K562 (cell line): ENCODE data around the gene HOXD1. TPM values are rescaled to one million over a fixed set of nuclear protein-coding genes. Genes with fewer than 3 reads are reported as not detected.

ENCODE experiments used
- ATAC-seq: fragments of 200-7000 bp; cut with Tn5 transposase; 3 replicates; pipeline ENCODE4 v1.9.1; 2020; ENCODE audit warnings: moderate library complexity
- BruUV-seq: library from RNA; stranded (reverse); fragments of 400-500 nt; replicated peaks from 2 replicates; lab custom pipeline; 2021; lab: Mats Ljungman, UMichigan
- CTCF ChIA-PET: fragments of 300-600 bp; formaldehyde crosslinking; extraction: SDS; loops from one replicate; lab custom pipeline; 2021; ENCODE audit warnings: low intra/inter-chr PET ratio; lab: Yijun Ruan, JAX
- POLR2A ChIA-PET: fragments of 300-600, 350-650 bp; sonication (Branson Sonifier 250); formaldehyde crosslinking; extraction: SDS; loops from one replicate; lab custom pipeline; 2021; ENCODE audit warnings: antibody characterized with exemption, inconsistent platforms; lab: Yijun Ruan, JAX
- DNase-seq, 4 experiments: peaks; one replicate each; pipeline versions ENCODE4 v3.0.0 to v3.0.0-alpha.2; 2011 to 2018; ENCODE audit warnings: low spot score in 3 of 4, mixed read lengths in 3 of 4; ENCODE audit errors: extremely low read depth in 1 of 4
- FAIRE-seq: peaks from 2 replicates; lab custom pipeline; 2011; peaks lifted over from hg19 to GRCh38; lab: Jason Lieb, UNC
- H2AFZ ChIP-seq: 2 replicates; pipeline ENCODE4 v1.6.0; 2011; ENCODE audit warnings: low read depth, low read length, control low read depth, inconsistent platforms
- H3K27ac ChIP-seq: fragments of 200-600 bp; 3 replicates; pipeline ENCODE4 v1.8.0; 2011; ENCODE audit warnings: low read depth, mild to moderate bottlenecking, control low read depth, inconsistent platforms, low read length, moderate library complexity, mixed read lengths; ENCODE audit errors: extremely low read depth
- H3K27me3 ChIP-seq, 2 experiments: fragments of 300-600 bp in 1 of 2; 2 replicates in 1 of 2; 3 replicates in 1 of 2; pipeline versions ENCODE4 v1.6.0 to v1.8.0; 2011; ENCODE audit warnings: inconsistent platforms in 2 of 2, low read length in 2 of 2, mild to moderate bottlenecking in 1 of 2, mixed read lengths in 1 of 2, moderate library complexity in 1 of 2; ENCODE audit not compliant: control insufficient read depth in 2 of 2, insufficient read depth in 2 of 2
- H3K36me3 ChIP-seq: fragments of 300-600 bp; 3 replicates; pipeline ENCODE4 v1.8.0; 2011; ENCODE audit warnings: mild to moderate bottlenecking, low read length, inconsistent platforms; ENCODE audit not compliant: control insufficient read depth, insufficient read depth
- H3K4me1 ChIP-seq, 2 experiments: fragments of 200-600 bp in 1 of 2; replicated peaks in 1 of 2; 2 replicates in 1 of 2; 3 replicates in 1 of 2; pipeline versions ENCODE4 v1.5.1 to v1.8.0; 2011; ENCODE audit warnings: inconsistent platforms in 2 of 2, low read length in 2 of 2, mild to moderate bottlenecking in 1 of 2, mixed read lengths in 1 of 2, moderate library complexity in 1 of 2; ENCODE audit not compliant: control insufficient read depth in 2 of 2, insufficient read depth in 2 of 2
- H3K4me2 ChIP-seq: 2 replicates; pipeline ENCODE4 v1.6.1; 2011; ENCODE audit warnings: low read length, control low read depth, inconsistent platforms, mixed read lengths; ENCODE audit not compliant: insufficient read depth
- H3K4me3 ChIP-seq: fragments of 200-600 bp; sonication (generic), shearing (Covaris generic); 2 replicates; pipeline ENCODE4 v1.5.1; 2016; ENCODE audit warnings: control low read depth, inconsistent platforms
- H3K79me2 ChIP-seq: fragments of 200-600 bp; 3 replicates; pipeline ENCODE4 v1.8.0; 2011; ENCODE audit warnings: low read length, inconsistent platforms; ENCODE audit not compliant: control insufficient read depth, insufficient read depth
- H3K9ac ChIP-seq, 2 experiments: 2 replicates each; pipeline versions ENCODE4 v1.6.0 to v1.6.1; 2011; ENCODE audit warnings: low read depth in 2 of 2, low read length in 2 of 2, control low read depth in 1 of 2, inconsistent platforms in 1 of 2, mild to moderate bottlenecking in 1 of 2, mixed read lengths in 1 of 2; ENCODE audit not compliant: insufficient read depth in 1 of 2
- H3K9me1 ChIP-seq: one replicate; pipeline ENCODE4 v1.6.0; 2011; ENCODE audit warnings: inconsistent platforms, mild to moderate bottlenecking, low read length, moderate library complexity; ENCODE audit not compliant: control insufficient read depth, insufficient read depth
- H3K9me3 ChIP-seq: replicated peaks from 2 replicates; pipeline ENCODE4 v1.5.1; 2011; ENCODE audit warnings: low read depth, low read length, inconsistent platforms; ENCODE audit not compliant: control insufficient read depth, insufficient read depth
- H4K20me1 ChIP-seq: replicated peaks from 2 replicates; pipeline ENCODE4 v1.6.1; 2011; ENCODE audit warnings: low read length, inconsistent platforms, mixed read lengths; ENCODE audit not compliant: control insufficient read depth, insufficient read depth
- GTF2F1 ChIP-seq: IDR thresholded peaks from 2 replicates; pipeline ENCODE4 v1.6.1; 2011; ENCODE audit warnings: low read depth, low read length, improper control_type of control experiment
- MBD2 ChIP-seq: sonication (generic); IDR thresholded peaks from 2 replicates; pipeline ENCODE4 v1.6.1; 2016; ENCODE audit warnings: low read depth, borderline replicate concordance
- MYNN ChIP-seq, 2 experiments: sonication (generic); formaldehyde crosslinking in 1 of 2; IDR thresholded peaks; 2 replicates each; pipeline versions ENCODE4 v1.5.0 to v1.6.1; 2016 to 2020; ENCODE audit warnings: antibody characterized with exemption in 1 of 2, missing genetic modification reagents in 1 of 2
- ZNF124 ChIP-seq: sonication (generic); formaldehyde crosslinking; IDR thresholded peaks from 2 replicates; pipeline ENCODE4 v1.8.1; 2022; ENCODE audit warnings: missing genetic modification reagents
- ZNF77 ChIP-seq: fragments of 250-450 bp; sonication (Bioruptor Pico); IDR thresholded peaks from 2 replicates; pipeline ENCODE4 v1.5.0; 2020
- WGBS: fragments of 100-300 bp; shearing (Covaris generic); methylation state at CpG from one replicate; pipeline ENCODE4 v1.1.6; 2016; ENCODE audit warnings: low coverage, mixed read lengths; ENCODE audit not compliant: insufficient coverage; ENCODE audit errors: missing lambda C conversion rate; 5-methylcytosine and 5-hydroxymethylcytosine counted together
- in situ Hi-C: fragments of 300-500 bp; cut with MboI; formaldehyde crosslinking; loops from 4 replicates; pipeline ENCODE4 v1.15.0; 2018; ENCODE audit warnings: inconsistent platforms, mixed read lengths
- intact Hi-C: fragments of 100-400 bp; cut with micrococcal nuclease; formaldehyde crosslinking; loops from 2 replicates; pipeline ENCODE4 v1.14.2; 2022
- polyA plus RNA-seq, 8 experiments: library from polyadenylated mRNA; depleted of rRNA in 4 of 8; stranded (reverse) in 5 of 8; unstranded in 3 of 8; fragments of >200 nt; fragmentation: Nextera tagmentation in 2 of 8; fragmentation: Illumina TruSeq in 1 of 8; extraction: Ambion mirVana in 2 of 8; extraction: Trizol in 1 of 8; gene quantifications; 2 replicates each; pipeline versions ENCODE4 v1.2.1 to v1.2.3, GENCODE V29; 2011 to 2014; ENCODE audit warnings: inconsistent platforms in 1 of 8, missing spikeins in 1 of 8
- total RNA-seq, 7 experiments: library from RNA; depleted of rRNA in 6 of 7; stranded (reverse); fragments of >200 nt in 6 of 7; fragmentation: Illumina TruSeq in 2 of 7; extraction: Trizol in 2 of 7; gene quantifications; 2 replicates each; pipeline versions ENCODE4 v1.2.1 to v1.2.3, GENCODE V29; 2011 to 2021; ENCODE audit warnings: low replicate concordance in 1 of 7
- TF ChIP-seq, protein P1 (sequence below): sonication (generic); formaldehyde crosslinking; IDR thresholded peaks from 2 replicates; pipeline ENCODE4 v1.8.1; 2023; ENCODE audit warnings: missing genetic modification reagents, mild to moderate bottlenecking, borderline replicate concordance
- TF ChIP-seq, protein P2 (sequence below): fragments of 250-450 bp; sonication (Bioruptor Pico); IDR thresholded peaks from 2 replicates; pipeline ENCODE4 v1.6.1; 2021; ENCODE audit warnings: mild to moderate bottlenecking
- TF ChIP-seq, protein P3 (sequence below): sonication (generic); formaldehyde crosslinking; IDR thresholded peaks from 2 replicates; pipeline ENCODE4 v1.8.0; 2023; ENCODE audit warnings: missing genetic modification reagents, mild to moderate bottlenecking, borderline replicate concordance
- TF ChIP-seq, protein P4 (sequence below): sonication (generic); formaldehyde crosslinking; IDR thresholded peaks from 2 replicates; pipeline ENCODE4 v1.8.0; 2022; ENCODE audit warnings: mild to moderate bottlenecking, missing genetic modification reagents

The HOXD1 gene
- total and polyA plus RNA-seq, 9 of the 15 experiments (the other 6 are each of a cell fraction or from before 2014, with no cell fraction given): not detected

DNA sequence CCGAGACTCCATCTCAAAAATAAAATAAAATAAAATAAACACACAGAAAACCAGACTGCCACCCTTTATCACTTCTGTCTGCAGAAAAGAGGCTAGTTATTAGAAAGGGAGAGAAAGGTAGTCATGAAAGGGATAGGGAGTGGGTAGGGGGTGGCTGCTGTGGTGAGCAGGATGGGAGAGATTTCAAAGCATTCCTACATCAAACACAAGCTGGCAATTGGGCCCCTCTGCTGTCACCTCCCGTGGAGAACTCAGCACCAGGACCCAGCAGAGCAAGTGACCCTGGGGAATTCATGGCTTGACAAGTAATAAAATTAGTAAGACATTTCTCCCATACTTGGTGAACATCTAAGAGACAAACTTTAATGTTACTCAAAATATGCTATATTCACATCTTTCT, 3.7 kb upstream of the HOXD1 start (continued):
- TF ChIP-seq, protein P1, sequence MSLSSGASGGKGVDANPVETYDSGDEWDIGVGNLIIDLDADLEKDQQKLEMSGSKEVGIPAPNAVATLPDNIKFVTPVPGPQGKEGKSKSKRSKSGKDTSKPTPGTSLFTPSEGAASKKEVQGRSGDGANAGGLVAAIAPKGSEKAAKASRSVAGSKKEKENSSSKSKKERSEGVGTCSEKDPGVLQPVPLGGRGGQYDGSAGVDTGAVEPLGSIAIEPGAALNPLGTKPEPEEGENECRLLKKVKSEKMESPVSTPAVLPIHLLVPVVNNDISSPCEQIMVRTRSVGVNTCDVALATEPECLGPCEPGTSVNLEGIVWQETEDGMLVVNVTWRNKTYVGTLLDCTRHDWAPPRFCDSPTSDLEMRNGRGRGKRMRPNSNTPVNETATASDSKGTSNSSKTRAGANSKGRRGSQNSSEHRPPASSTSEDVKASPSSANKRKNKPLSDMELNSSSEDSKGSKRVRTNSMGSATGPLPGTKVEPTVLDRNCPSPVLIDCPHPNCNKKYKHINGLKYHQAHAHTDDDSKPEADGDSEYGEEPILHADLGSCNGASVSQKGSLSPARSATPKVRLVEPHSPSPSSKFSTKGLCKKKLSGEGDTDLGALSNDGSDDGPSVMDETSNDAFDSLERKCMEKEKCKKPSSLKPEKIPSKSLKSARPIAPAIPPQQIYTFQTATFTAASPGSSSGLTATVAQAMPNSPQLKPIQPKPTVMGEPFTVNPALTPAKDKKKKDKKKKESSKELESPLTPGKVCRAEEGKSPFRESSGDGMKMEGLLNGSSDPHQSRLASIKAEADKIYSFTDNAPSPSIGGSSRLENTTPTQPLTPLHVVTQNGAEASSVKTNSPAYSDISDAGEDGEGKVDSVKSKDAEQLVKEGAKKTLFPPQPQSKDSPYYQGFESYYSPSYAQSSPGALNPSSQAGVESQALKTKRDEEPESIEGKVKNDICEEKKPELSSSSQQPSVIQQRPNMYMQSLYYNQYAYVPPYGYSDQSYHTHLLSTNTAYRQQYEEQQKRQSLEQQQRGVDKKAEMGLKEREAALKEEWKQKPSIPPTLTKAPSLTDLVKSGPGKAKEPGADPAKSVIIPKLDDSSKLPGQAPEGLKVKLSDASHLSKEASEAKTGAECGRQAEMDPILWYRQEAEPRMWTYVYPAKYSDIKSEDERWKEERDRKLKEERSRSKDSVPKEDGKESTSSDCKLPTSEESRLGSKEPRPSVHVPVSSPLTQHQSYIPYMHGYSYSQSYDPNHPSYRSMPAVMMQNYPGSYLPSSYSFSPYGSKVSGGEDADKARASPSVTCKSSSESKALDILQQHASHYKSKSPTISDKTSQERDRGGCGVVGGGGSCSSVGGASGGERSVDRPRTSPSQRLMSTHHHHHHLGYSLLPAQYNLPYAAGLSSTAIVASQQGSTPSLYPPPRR: no peak
- TF ChIP-seq ZNF124 (CRISPR knock-in tag): no peak
- TF ChIP-seq, protein P2, sequence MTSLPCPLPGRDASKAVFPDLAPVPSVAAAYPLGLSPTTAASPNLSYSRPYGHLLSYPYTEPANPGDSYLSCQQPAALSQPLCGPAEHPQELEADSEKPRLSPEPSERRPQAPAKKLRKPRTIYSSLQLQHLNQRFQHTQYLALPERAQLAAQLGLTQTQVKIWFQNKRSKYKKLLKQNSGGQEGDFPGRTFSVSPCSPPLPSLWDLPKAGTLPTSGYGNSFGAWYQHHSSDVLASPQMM (CRISPR knock-in tag): no peak

DNA sequence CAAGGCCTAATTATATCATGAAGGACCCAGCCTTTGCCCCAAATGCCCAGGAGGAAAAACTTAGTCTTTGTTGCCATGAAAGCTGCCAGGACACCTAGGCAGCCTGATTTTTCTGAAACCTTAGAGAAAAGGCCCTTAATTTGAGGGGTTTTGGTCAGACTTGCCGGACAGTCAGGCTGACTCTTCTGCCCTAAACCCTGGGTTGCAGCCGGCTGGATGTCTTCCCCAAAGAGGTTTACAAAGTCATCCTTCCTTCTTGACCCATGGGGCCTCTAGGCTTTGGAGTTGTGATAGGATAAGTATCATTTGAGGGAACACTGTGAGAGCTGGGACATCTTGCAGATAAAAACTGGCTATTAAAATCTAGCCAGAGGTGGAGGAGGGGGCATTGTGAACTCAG, 2.4 kb upstream of the HOXD1 start:
- Histone ChIP-seq H3K27me3 (peaks cover 41 to 59% of the 10 kb centered on the region in 2 experiments), H3K9ac (no peak overlapping the region), H3K4me1 (peaks cover 0 to 13% of the 10 kb centered on the region in 2 experiments; a peak in 2 of 5 replicates), H3K9me1 (no peaks in the 10 kb centered on the region), H3K9me3 (no peaks in the 10 kb centered on the region), H3K36me3 (no peaks in the 10 kb centered on the region), H2AFZ (no peak overlapping the region), H3K27ac (no peak overlapping the region), H3K4me3 (no peak overlapping the region), H3K79me2 (no peaks in the 10 kb centered on the region), H3K4me2 (no peak overlapping the region), H4K20me1 (no peaks in the 10 kb centered on the region)
- ATAC-seq (no peak), DNase-seq (no peak), FAIRE-seq (no peak)
- CTCF ChIA-PET: no interaction called here
- BruUV-seq: no TSS peak
- intact Hi-C loops: no loop called here
- in situ Hi-C loops: no loop called here
- WGBS: 0% methylated on average over 2 of the region's 2 CpGs
- POLR2A ChIA-PET: interaction anchor here (0.6 to 1.8 kb wide), 4 partner anchors 8 to 1494 kb away, joined by 3 to 4 read pairs (median 3); no protein-coding TSS in a partner anchor
- TF ChIP-seq ZNF77 (CRISPR knock-in tag) (no peak), GTF2F1 (no peak), MYNN (IDR thresholded peaks at IDR 0.05) (no peak), MYNN (CRISPR knock-in tag; IDR thresholded peaks at IDR 0.05) (no peak), MBD2 (no peak)
- TF ChIP-seq, protein P3, sequence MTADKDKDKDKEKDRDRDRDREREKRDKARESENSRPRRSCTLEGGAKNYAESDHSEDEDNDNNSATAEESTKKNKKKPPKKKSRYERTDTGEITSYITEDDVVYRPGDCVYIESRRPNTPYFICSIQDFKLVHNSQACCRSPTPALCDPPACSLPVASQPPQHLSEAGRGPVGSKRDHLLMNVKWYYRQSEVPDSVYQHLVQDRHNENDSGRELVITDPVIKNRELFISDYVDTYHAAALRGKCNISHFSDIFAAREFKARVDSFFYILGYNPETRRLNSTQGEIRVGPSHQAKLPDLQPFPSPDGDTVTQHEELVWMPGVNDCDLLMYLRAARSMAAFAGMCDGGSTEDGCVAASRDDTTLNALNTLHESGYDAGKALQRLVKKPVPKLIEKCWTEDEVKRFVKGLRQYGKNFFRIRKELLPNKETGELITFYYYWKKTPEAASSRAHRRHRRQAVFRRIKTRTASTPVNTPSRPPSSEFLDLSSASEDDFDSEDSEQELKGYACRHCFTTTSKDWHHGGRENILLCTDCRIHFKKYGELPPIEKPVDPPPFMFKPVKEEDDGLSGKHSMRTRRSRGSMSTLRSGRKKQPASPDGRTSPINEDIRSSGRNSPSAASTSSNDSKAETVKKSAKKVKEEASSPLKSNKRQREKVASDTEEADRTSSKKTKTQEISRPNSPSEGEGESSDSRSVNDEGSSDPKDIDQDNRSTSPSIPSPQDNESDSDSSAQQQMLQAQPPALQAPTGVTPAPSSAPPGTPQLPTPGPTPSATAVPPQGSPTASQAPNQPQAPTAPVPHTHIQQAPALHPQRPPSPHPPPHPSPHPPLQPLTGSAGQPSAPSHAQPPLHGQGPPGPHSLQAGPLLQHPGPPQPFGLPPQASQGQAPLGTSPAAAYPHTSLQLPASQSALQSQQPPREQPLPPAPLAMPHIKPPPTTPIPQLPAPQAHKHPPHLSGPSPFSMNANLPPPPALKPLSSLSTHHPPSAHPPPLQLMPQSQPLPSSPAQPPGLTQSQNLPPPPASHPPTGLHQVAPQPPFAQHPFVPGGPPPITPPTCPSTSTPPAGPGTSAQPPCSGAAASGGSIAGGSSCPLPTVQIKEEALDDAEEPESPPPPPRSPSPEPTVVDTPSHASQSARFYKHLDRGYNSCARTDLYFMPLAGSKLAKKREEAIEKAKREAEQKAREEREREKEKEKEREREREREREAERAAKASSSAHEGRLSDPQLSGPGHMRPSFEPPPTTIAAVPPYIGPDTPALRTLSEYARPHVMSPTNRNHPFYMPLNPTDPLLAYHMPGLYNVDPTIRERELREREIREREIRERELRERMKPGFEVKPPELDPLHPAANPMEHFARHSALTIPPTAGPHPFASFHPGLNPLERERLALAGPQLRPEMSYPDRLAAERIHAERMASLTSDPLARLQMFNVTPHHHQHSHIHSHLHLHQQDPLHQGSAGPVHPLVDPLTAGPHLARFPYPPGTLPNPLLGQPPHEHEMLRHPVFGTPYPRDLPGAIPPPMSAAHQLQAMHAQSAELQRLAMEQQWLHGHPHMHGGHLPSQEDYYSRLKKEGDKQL (CRISPR knock-in tag): no peak
- TF ChIP-seq, protein P4, sequence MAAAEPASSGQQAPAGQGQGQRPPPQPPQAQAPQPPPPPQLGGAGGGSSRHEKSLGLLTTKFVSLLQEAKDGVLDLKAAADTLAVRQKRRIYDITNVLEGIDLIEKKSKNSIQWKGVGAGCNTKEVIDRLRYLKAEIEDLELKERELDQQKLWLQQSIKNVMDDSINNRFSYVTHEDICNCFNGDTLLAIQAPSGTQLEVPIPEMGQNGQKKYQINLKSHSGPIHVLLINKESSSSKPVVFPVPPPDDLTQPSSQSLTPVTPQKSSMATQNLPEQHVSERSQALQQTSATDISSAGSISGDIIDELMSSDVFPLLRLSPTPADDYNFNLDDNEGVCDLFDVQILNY (CRISPR knock-in tag): no peak
